Measurements from ENCODE around the gene YIF1B.

DNA sequence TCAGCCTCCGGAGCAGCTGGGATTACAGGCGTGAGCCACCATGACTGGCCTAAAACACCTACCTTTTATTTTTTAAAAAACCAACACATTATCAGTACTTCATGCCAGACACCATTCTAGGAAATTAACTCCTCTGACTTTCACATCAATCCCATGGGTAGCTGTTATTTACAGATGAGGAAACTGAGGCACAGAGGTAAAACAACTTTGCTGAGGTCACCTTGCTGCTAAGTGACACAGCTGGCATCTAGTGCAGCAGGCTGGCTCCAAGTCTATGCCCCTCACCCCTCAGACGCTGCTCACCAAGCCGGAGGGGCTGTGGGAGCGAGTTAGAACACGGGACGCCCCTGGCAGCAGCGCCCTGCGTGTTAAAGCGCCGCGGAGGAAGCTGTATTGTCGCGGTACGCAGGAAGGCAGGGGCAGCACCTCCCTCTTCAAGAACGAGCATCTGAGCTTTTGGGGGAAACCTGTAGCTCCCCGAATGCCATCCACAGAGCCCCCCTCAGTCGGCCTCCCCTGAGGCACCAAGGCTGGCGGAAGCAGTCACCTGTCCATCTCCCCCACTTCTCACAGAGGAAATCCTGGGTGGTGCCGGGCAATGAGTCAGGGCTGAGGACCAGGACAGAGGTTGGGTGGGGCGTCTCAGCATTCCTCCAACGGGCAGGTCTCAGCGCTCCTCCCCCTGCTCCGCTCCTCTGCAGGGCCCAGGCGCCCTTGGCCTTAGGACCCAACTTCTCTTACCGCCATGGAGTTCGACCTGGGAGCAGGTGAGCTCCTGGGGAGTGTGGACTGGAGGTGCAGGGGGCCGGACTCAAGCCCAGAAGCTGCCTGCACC, 12.0 kb downstream of the YIF1B start, which contains the start of gene C19orf33:
- TF ChIP-seq TARDBP (IDR thresholded peaks at IDR 0.05) (no peak), POLR2A (conservative IDR thresholded peaks at IDR 0.05) (no peak), CTCF (IDR thresholded peaks at IDR 0.05 in 2 of 3, conservative IDR thresholded peaks at IDR 0.05 in 1 of 3; ENCODE audit: insufficient read depth in 2 of 3, low read depth in 1 of 3, low read length in 3 of 3) (no peak), PHF21A (IDR thresholded peaks at IDR 0.05; ENCODE audit: borderline replicate concordance, low read depth) (no peak), ZNF707 (CRISPR knock-in tag; conservative IDR thresholded peaks at IDR 0.05) (no peak), POLR3A (IDR thresholded peaks at IDR 0.05; ENCODE audit: borderline replicate concordance, extremely low read depth, insufficient read depth, insufficient read length) (no peak), RAD21 (CRISPR knock-in tag; conservative IDR thresholded peaks at IDR 0.05 in 1 of 2, IDR thresholded peaks at IDR 0.05 in 1 of 2) (no peak), BCL6 (CRISPR knock-in tag; IDR thresholded peaks at IDR 0.05) (no peak), POU5F1 (IDR thresholded peaks at IDR 0.05; ENCODE audit: borderline replicate concordance, low read depth, low read length, partially characterized antibody) (no peak), ZNF778 (CRISPR knock-in tag; IDR thresholded peaks at IDR 0.05) (no peak), POLR2AphosphoS2 (IDR thresholded peaks at IDR 0.05; ENCODE audit: low read length) (peak; percentile 32; the same call in 1 of the 2 replicates), NONO (IDR thresholded peaks at IDR 0.05; ENCODE audit: low read depth in 2 of 2, low read length in 1 of 2) (no peak)

Data from K562 (cell line).